Rectal smooth muscle tissue (tissue), 1 donor: ENCODE data around the gene DERL2.

ENCODE experiments used
- H3K27ac ChIP-seq: one replicate; pipeline ENCODE4 v1.7.0; 2013; ENCODE audit warnings: low read depth, low read length, inconsistent platforms
- H3K27me3 ChIP-seq: one replicate; pipeline ENCODE4 v1.7.0; 2013; ENCODE audit warnings: low read length; ENCODE audit not compliant: control insufficient read depth, insufficient read depth
- H3K36me3 ChIP-seq: one replicate; pipeline ENCODE4 v1.7.0; 2013; ENCODE audit warnings: low read length; ENCODE audit not compliant: control insufficient read depth, insufficient read depth
- H3K4me1 ChIP-seq: one replicate; pipeline ENCODE4 v1.7.0; 2013; ENCODE audit warnings: low read length; ENCODE audit not compliant: control insufficient read depth, insufficient read depth
- H3K4me3 ChIP-seq: one replicate; pipeline ENCODE4 v1.7.0; 2013; ENCODE audit warnings: low read length
- H3K9ac ChIP-seq: one replicate; pipeline ENCODE4 v1.7.0; 2013; ENCODE audit warnings: low read length

DERL2 gene

GRCh38 chr17:5492970-5493369 lies 7.0 kb upstream of the DERL2 start:
- H3K36me3 ChIP-seq, result peaks cover 9% of the 10 kb centered on the region
- H3K9ac ChIP-seq, result no peak overlapping the region

GRCh38 chr17:5488752-5489151 lies 2.8 kb upstream of the DERL2 start:
- H3K4me1 ChIP-seq, result peaks cover 14% of the 10 kb centered on the region
- H3K4me3 ChIP-seq, result no peak overlapping the region
- peaks cover 11% of the 10 kb centered on the region for H3K36me3 ChIP-seq
- H3K9ac ChIP-seq, result no peak overlapping the region
- no peaks in the 10 kb centered on the region for H3K27me3 ChIP-seq
- no peak overlapping the region for H3K27ac ChIP-seq

More at GRCh38 chr17:5492970-5493369, 7.0 kb upstream of the DERL2 start:
- Histone ChIP-seq H3K27me3 (no peaks in the 10 kb centered on the region), H3K4me3 (no peak overlapping the region), H3K4me1 (no peaks in the 10 kb centered on the region), H3K27ac (no peak overlapping the region)

- Histone ChIP-seq H3K4me3 (peak within 1 kb of the TSS; percentile 83), H3K36me3 (peaks cover 21% of the 10 kb centered on the region), H3K27ac (peak within 1 kb of the TSS; percentile 99), H3K4me1 (peaks cover 14% of the 10 kb centered on the region), H3K9ac (peak within 1 kb of the TSS; percentile 81), H3K27me3 (no peaks in the 10 kb centered on the region)
Observed at GRCh38 chr17:5486206-5487124, 487 bp upstream of the DERL2 start, which contains the start of gene MIS12. TSS of gene MIS12 (plus strand) at chr17:5486566. CDS start at chr17:5488863, 2,297 bp downstream.

- peaks cover 8% of the 10 kb centered on the region for H3K4me1 ChIP-seq
- H3K27me3 ChIP-seq, result no peaks in the 10 kb centered on the region
- peaks cover 34% of the 10 kb centered on the region for H3K36me3 ChIP-seq
- no peak overlapping the region for H3K9ac ChIP-seq
- H3K27ac ChIP-seq, result no peak overlapping the region
- H3K4me3 ChIP-seq, result no peak overlapping the region
Observed at GRCh38 chr17:5481451-5481850, 4.5 kb downstream of the DERL2 start.

GRCh38 chr17:5480962-5481361 lies 5.0 kb downstream of the DERL2 start:
- no peak overlapping the region for H3K27ac ChIP-seq
- H3K27me3 ChIP-seq, result no peaks in the 10 kb centered on the region
- H3K4me3 ChIP-seq, result no peak overlapping the region
- peaks cover 34% of the 10 kb centered on the region for H3K36me3 ChIP-seq
- no peak overlapping the region for H3K9ac ChIP-seq
- peaks cover 8% of the 10 kb centered on the region for H3K4me1 ChIP-seq

- peaks cover 33% of the 10 kb centered on the region for H3K36me3 ChIP-seq
- no peak overlapping the region for H3K4me3 ChIP-seq
- H3K27me3 ChIP-seq, result no peaks in the 10 kb centered on the region
- H3K27ac ChIP-seq, result no peak overlapping the region
- no peaks in the 10 kb centered on the region for H3K4me1 ChIP-seq
- H3K9ac ChIP-seq, result no peak overlapping the region
Observed at GRCh38 chr17:5478992-5479391, 7.0 kb downstream of the DERL2 start.

GRCh38 chr17:5473906-5474305 lies 12.1 kb downstream of the DERL2 start:
- H3K9ac ChIP-seq, result no peak overlapping the region
- peaks cover 13% of the 10 kb centered on the region for H3K36me3 ChIP-seq
- H3K4me1 ChIP-seq, result no peaks in the 10 kb centered on the region
- H3K27me3 ChIP-seq, result no peaks in the 10 kb centered on the region
- no peak overlapping the region for H3K4me3 ChIP-seq
- H3K27ac ChIP-seq, result no peak overlapping the region

GRCh38 chr17:5472511-5472910 lies 13.5 kb downstream of the DERL2 start:
- Histone ChIP-seq H3K27me3 (no peaks in the 10 kb centered on the region), H3K4me1 (peaks cover 4% of the 10 kb centered on the region), H3K4me3 (no peak overlapping the region), H3K36me3 (peaks cover 7% of the 10 kb centered on the region), H3K9ac (no peak overlapping the region), H3K27ac (no peak overlapping the region)

GRCh38 chr17:5468075-5468473 lies 17.9 kb downstream of the DERL2 start:
- Histone ChIP-seq H3K27ac (no peak overlapping the region), H3K4me1 (peaks cover 4% of the 10 kb centered on the region), H3K9ac (peak overlapping the region; percentile 45), H3K36me3 (peaks cover 2% of the 10 kb centered on the region), H3K27me3 (no peaks in the 10 kb centered on the region), H3K4me3 (peak overlapping the region; percentile 86)

GRCh38 chr17:5467416-5467815 lies 18.6 kb downstream of the DERL2 start:
- Histone ChIP-seq H3K27ac (no peak overlapping the region), H3K36me3 (no peaks in the 10 kb centered on the region), H3K4me1 (peaks cover 4% of the 10 kb centered on the region), H3K9ac (no peak overlapping the region), H3K4me3 (peak overlapping the region; percentile 86), H3K27me3 (no peaks in the 10 kb centered on the region)

- no peak overlapping the region for H3K27ac ChIP-seq
- H3K4me1 ChIP-seq, result peaks cover 4% of the 10 kb centered on the region
- H3K36me3 ChIP-seq, result peaks cover 4% of the 10 kb centered on the region
- no peak overlapping the region for H3K4me3 ChIP-seq
- H3K9ac ChIP-seq, result no peak overlapping the region
- no peaks in the 10 kb centered on the region for H3K27me3 ChIP-seq
Observed at GRCh38 chr17:5466295-5466694, 19.7 kb downstream of the DERL2 start.

- H3K27me3 ChIP-seq, result no peaks in the 10 kb centered on the region
- no peak overlapping the region for H3K4me3 ChIP-seq
- H3K27ac ChIP-seq, result no peak overlapping the region
- H3K36me3 ChIP-seq, result peaks cover 12% of the 10 kb centered on the region
- H3K9ac ChIP-seq, result no peak overlapping the region
- peaks cover 4% of the 10 kb centered on the region for H3K4me1 ChIP-seq
Observed at GRCh38 chr17:5464717-5465507, 21.1 kb downstream of the DERL2 start.
